GM21360 (cell line): ENCODE measurements around the gene TMEM114.

Source experiments
- ATAC-seq: cut with Tn5 transposase; IDR thresholded peaks from one replicate; pipeline ENCODE4 v1.9.1; 2021; ENCODE audit warnings: mild to moderate bottlenecking, moderate library complexity; ENCODE audit not compliant: unreplicated experiment

TMEM114 gene

GRCh38 chr16:8611886-8612600 is 21.7 kb upstream of the TMEM114 start:
- ATAC-seq: no peak

GRCh38 chr16:8611122-8611521 is 20.8 kb upstream of the TMEM114 start:
- ATAC-seq: no peak

- ATAC-seq: no peak
These were observed 16.9 kb upstream of the TMEM114 start for GRCh38 chr16:8607214-8607613.

GRCh38 chr16:8605554-8605953 is 15.2 kb upstream of the TMEM114 start:
- ATAC-seq: no peak

- ATAC-seq: no peak
These were observed 9.9 kb upstream of the TMEM114 start for GRCh38 chr16:8600144-8600775.

DNA sequence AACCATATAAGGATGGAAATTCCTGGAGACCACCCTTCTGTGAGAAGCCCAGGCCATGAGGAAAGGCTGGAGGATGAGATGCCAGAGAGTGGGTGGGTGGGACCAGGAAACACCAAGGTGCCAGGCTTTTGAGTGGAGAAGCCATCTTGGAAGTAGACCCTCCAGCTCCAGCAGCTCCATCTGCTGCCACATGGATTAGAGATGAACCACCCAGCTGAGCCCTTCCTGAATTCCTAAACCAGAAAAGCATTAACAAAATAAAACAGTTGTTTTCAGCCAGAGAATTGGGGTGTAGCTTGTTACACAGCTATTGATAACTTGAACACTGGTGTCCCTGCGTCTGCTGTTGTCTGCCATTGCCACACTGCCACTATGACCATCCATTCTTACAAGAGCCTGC is 6.3 kb upstream of the TMEM114 start:
- ATAC-seq: no peak

DNA sequence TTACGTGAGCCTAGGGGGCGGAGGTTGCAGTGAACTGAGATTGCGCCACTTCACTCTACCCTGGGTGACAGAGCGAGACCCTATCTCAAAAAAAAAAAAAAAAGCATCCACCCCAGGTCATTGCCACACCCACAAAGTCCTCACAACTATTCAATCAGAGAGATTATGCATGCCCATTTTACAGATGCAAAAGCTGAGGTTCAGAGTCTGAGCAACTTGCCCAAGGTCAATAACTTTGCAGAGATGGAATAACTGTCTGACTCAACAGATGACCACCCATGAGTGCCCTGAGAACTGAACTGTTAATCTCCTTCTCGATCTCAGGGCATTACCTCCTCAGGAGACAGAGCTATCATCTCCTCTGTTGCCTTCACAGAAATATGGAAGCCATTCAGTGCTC is 5.5 kb upstream of the TMEM114 start:
- ATAC-seq: no peak

DNA sequence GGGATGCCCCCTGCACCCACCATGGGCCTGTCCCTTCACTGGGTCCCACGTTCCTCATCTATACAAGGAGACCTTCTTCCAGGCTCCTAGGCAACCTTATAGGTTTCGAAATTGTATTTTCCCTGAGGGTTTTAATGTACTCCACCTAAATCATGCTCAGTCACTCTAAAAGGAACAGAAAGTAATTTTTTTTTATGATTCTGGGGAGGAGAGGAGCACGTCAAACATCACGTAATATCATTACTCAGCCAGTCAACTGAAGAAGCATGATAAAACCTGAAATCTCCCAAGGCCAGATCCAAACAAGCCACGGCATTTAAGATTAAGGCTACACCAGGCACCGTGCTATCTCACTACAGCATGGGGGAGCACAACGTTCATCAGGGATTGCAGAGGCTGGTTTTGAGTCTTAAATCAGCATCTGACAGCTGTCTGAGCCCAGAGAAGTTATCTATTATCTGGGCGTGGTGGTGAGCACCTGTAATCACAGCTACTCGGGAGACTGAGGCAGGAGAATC is 3.9 kb upstream of the TMEM114 start:
- ATAC-seq: no peak

DNA sequence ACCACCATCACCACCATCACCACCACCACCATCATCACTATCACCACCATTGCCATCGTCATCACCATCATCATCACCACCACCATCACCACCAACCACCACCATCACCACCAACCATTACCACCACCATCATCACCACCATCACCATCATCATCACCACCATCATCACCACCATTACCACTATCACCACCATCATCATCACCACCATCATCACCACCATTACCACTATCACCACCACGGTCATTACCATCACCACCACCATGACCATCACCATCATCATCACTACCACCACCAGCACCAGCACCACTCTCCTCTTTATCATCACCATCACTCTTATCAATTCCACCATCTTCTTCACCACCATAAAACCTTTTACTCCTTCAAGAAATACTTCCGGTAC is 1.1 kb upstream of the TMEM114 start:
- no peak for ATAC-seq

DNA sequence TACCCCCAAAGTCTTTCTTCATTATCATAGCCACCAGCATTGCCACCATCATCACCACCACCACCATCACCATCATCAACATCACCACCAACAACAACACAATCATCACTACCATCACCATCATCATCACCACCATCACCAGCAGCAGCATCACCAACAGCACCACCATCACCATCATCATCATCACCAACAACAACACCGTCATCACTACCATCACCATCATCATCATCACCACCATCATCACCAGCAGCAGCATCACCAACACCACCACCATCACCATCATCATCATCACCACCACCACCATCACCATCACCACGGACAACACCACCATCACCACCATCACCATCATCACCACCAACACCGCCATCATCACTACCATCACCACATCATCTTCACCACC is 500 bp upstream of the TMEM114 start:
- ATAC-seq: no peak

- no peak for ATAC-seq
These were observed 1.0 kb downstream of the TMEM114 start for GRCh38 chr16:8589057-8589899.

GRCh38 chr16:8588682-8589056 is 1.6 kb downstream of the TMEM114 start:
- ATAC-seq: no peak

- ATAC-seq: no peak
These were observed 3.2 kb downstream of the TMEM114 start for GRCh38 chr16:8587065-8587464.

- ATAC-seq: no peak
These were observed 4.5 kb downstream of the TMEM114 start for GRCh38 chr16:8585857-8586256.

GRCh38 chr16:8585041-8585440 is 5.3 kb downstream of the TMEM114 start:
- ATAC-seq: no peak

- ATAC-seq: no peak
These were observed 6.6 kb downstream of the TMEM114 start for GRCh38 chr16:8583732-8584131.

DNA sequence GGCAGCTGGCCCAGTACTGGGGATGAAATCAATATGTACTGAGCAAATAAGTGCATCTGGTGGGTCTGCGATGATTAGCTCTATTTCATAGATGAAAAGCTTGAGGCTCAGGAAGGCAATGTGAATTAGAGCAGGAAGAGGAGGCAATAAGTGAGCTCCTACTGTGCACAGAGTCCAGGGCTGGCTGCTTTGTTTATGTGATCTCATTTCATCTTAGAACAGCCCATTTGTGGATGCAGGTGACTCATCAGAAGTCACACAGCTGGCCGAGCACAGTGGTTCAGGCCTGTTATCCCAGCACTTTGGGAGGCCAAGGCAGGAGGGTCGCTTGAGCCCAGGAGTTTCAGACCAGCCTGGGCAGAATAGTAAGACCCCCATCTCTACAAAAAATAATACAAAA is 7.1 kb downstream of the TMEM114 start:
- ATAC-seq: no peak

GRCh38 chr16:8581831-8582580 is 8.3 kb downstream of the TMEM114 start:
- ATAC-seq: peak; percentile 59

GRCh38 chr16:8579559-8579958 is 10.8 kb downstream of the TMEM114 start:
- no peak for ATAC-seq

DNA sequence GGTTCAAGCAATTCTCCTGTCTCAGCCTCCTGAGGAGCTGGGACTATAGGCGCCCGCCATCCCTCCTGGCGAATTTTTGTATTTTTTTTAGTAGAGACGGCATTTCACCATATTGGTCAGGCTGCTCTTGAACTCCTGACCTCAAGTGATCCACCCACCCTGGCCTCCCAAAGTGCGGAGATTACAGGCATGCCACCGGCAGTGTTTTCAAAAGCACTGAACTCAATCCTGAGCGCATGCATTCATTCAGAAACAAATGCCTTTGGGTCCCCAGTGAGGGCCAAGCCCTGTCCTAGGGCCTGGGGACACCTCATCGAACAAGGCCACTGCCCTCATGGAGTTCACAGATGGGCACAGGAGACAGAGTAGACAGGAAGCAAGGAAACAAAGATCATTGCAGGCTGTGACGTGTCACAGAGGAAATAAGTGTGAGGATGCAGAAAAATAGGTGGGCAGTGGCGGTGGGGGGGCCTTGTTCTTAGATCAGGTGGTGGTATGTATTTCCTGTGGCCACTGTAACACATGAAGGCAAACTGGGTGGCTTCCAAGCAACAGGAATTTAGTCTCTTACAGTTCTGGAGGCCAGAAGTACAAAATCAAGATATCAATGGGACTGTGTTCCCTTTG is 12.5 kb downstream of the TMEM114 start:
- ATAC-seq: no peak
